Glutamatergic neuron (in vitro differentiated cells): ENCODE data around the gene GFOD1. TPM values are rescaled to one million over a fixed set of nuclear protein-coding genes. Genes with fewer than 3 reads are reported as not detected.

Source experiments
- DNase-seq: peaks from one replicate; pipeline ENCODE4 v3.0.0; 2022
- H3K27ac Mint-ChIP-seq: one replicate; pipeline ENCODE4 v1.8.0; 2020; ENCODE audit warnings: mild to moderate bottlenecking, mixed read lengths, inconsistent platforms; ENCODE audit not compliant: unreplicated experiment
- H3K27me3 Mint-ChIP-seq: one replicate; pipeline ENCODE4 v1.8.0; 2020; ENCODE audit warnings: mild to moderate bottlenecking, moderate library complexity, mixed read lengths, inconsistent platforms; ENCODE audit not compliant: unreplicated experiment
- H3K36me3 Mint-ChIP-seq: one replicate; pipeline ENCODE4 v1.8.0; 2020; ENCODE audit warnings: mild to moderate bottlenecking, mixed read lengths, inconsistent platforms; ENCODE audit not compliant: unreplicated experiment
- H3K4me1 Mint-ChIP-seq: one replicate; pipeline ENCODE4 v1.8.0; 2020; ENCODE audit warnings: mild to moderate bottlenecking, low read depth, mixed read lengths, inconsistent platforms; ENCODE audit not compliant: unreplicated experiment
- H3K4me3 Mint-ChIP-seq: one replicate; pipeline ENCODE4 v1.8.0; 2020; ENCODE audit warnings: mild to moderate bottlenecking, mixed read lengths, inconsistent platforms; ENCODE audit not compliant: unreplicated experiment
- H3K9me3 Mint-ChIP-seq: one replicate; pipeline ENCODE4 v1.8.0; 2020; ENCODE audit warnings: mild to moderate bottlenecking, moderate library complexity, mixed read lengths, inconsistent platforms; ENCODE audit not compliant: unreplicated experiment
- total RNA-seq: library from RNA; stranded (reverse); fragmentation: NEBNext Ultra II Directional; extraction: Animal tissue kit (Norgen Biotek cat#: 25700); gene quantifications from one replicate; pipeline ENCODE4 v1.2.1, GENCODE V29; 2021; ENCODE audit not compliant: unreplicated experiment
- TF ChIP-seq, protein P1 (sequence below): fragments of 200-600 bp; sonication (generic); IDR thresholded peaks from one replicate; pipeline ENCODE4 v1.5.0; 2021; ENCODE audit not compliant: partially characterized antibody, unreplicated experiment

Gene GFOD1
- total RNA-seq, 1 donor from 2014 or later = 4.1 TPM

DNA sequence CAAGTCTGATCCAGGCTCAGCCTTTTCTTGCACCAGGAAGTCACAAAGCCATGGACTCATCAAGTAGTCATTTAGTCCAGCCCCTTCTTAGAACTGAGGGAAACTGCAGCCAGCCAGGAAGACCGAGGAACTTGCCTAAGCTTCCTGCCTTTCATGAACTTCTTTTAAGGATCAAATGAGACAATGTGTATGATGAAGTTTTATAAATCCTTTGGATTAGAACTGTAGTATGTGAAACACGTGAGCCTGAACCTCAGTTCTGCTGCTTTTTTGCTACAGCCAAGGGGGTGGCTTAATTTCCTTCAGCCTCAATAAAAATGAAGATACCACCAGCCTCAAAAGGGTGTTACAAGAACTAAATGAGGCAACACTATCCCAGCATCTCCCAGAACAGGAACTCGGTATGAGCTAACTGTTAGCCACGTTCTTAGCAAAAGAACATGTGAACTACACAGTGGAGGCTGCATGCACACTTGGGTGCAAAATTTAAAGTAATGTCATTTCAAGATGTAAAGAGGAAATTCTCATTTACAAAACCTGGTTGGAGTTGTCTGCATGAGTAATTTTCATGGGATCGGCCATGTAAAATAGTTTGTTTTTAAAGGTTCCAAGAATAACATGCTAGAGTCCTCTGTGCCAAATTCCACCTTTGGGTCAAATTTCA is 83.0 kb downstream of the GFOD1 start:
- Mint-ChIP-seq H3K4me3 (no peak overlapping the region), H3K4me1 (peaks cover 14% of the 10 kb centered on the region), H3K9me3 (no peaks in the 10 kb centered on the region), H3K36me3 (no peaks in the 10 kb centered on the region), H3K27ac (no peak overlapping the region), H3K27me3 (no peaks in the 10 kb centered on the region)
- TF ChIP-seq, protein P1, sequence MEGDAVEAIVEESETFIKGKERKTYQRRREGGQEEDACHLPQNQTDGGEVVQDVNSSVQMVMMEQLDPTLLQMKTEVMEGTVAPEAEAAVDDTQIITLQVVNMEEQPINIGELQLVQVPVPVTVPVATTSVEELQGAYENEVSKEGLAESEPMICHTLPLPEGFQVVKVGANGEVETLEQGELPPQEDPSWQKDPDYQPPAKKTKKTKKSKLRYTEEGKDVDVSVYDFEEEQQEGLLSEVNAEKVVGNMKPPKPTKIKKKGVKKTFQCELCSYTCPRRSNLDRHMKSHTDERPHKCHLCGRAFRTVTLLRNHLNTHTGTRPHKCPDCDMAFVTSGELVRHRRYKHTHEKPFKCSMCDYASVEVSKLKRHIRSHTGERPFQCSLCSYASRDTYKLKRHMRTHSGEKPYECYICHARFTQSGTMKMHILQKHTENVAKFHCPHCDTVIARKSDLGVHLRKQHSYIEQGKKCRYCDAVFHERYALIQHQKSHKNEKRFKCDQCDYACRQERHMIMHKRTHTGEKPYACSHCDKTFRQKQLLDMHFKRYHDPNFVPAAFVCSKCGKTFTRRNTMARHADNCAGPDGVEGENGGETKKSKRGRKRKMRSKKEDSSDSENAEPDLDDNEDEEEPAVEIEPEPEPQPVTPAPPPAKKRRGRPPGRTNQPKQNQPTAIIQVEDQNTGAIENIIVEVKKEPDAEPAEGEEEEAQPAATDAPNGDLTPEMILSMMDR = no peak
- no peak for DNase-seq

- Mint-ChIP-seq H3K4me1 (peaks cover 22% of the 10 kb centered on the region), H3K36me3 (no peaks in the 10 kb centered on the region), H3K9me3 (no peaks in the 10 kb centered on the region), H3K27me3 (no peaks in the 10 kb centered on the region), H3K27ac (no peak overlapping the region), H3K4me3 (no peak overlapping the region)
- no peak for DNase-seq
- TF ChIP-seq, protein P1 = no peak
These were observed 84.7 kb downstream of the GFOD1 start for GRCh38 chr6:13402711-13403110.

DNA sequence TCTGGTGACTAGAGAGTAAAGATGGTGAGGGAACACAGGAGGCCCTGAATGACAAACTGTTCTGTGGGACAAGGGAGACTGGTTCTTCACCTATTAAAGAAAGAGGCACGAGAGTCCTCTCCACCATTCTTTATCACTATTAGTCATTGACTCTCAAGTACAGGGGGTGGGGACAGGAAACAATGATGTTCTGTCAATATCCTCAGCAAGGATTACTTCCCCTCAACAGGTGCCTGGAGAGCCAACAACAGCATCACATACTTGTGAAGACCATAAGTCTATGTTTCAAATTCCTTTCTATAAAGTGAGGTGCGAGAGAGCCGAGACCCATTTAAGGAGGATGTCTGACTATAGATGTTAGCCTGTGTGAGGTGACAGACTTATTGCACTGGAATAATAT is 86.6 kb downstream of the GFOD1 start:
- TF ChIP-seq, protein P1 = no peak
- DNase-seq = no peak
- Mint-ChIP-seq H3K27me3 (no peaks in the 10 kb centered on the region), H3K27ac (no peak overlapping the region), H3K4me3 (no peak overlapping the region), H3K4me1 (peaks cover 12% of the 10 kb centered on the region), H3K36me3 (no peaks in the 10 kb centered on the region), H3K9me3 (no peaks in the 10 kb centered on the region)

DNA sequence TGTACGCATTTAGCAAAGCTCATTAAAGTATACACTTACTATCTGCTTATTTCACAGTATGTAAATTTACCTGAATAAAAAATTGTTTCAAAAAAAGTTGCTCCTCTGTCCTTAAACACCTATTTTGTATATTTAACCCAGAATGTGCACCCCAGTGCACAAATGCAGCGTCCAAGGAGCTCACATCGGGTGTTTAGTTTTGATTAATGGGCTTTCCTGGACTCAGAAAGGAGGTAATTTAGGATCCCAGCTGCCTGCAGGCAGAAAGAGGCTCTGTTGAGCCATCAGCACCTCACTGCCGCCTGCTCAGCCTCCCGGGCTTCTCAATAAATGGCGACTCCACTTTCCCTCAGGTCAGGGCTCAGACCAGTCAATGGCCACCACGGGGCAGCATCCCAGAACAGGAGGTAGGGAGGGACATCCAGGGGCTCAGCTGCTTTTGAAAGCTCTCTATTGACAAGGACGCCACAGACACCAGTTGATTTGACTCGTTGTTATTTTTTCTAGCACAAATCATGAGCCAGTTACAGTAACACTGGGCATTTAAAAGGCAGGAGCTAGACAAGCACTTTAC is 88.9 kb downstream of the GFOD1 start:
- Mint-ChIP-seq H3K9me3 (no peaks in the 10 kb centered on the region), H3K27ac (no peak overlapping the region), H3K27me3 (no peaks in the 10 kb centered on the region), H3K4me1 (peaks cover 8% of the 10 kb centered on the region), H3K4me3 (no peak overlapping the region), H3K36me3 (no peaks in the 10 kb centered on the region)
- peak; percentile 56 for DNase-seq
- TF ChIP-seq, protein P1 = no peak

GRCh38 chr6:13398069-13398381 is 89.4 kb downstream of the GFOD1 start:
- Mint-ChIP-seq H3K9me3 (no peaks in the 10 kb centered on the region), H3K27ac (no peak overlapping the region), H3K4me1 (peaks cover 8% of the 10 kb centered on the region), H3K4me3 (no peak overlapping the region), H3K36me3 (no peaks in the 10 kb centered on the region), H3K27me3 (no peaks in the 10 kb centered on the region)
- TF ChIP-seq, protein P1 = no peak
- DNase-seq = no peak
